ENCODE data around the gene MCCC1. TPM values are rescaled to one million over a fixed set of nuclear protein-coding genes. Genes with fewer than 3 reads are reported as not detected.

Gene MCCC1
- total and polyA plus RNA-seq, 2 of the 13 experiments (the other 11 are each of a cell fraction or from before 2014, with no cell fraction given): 11.7 to 30.1 TPM

- 0 out of 5 replicates have a peak, but pooled peaks cover 0 to 5% of the 10 kb centered on the region in 2 experiments for H3K27me3 ChIP-seq (ENCODE audit: control insufficient read depth in 1 of 2, insufficient read depth in 2 of 2, low read length in 2 of 2)
- H2AFZ ChIP-seq (ENCODE audit: low read length): no peak overlapping the region
- 14% methylated on average over 4 of the region's 4 CpGs for WGBS (ENCODE audit: low lambda C conversion rate)
- ChIA-PET CTCF (ENCODE audit: low intra/inter-chr PET ratio, low total read pairs) (no interaction called here), POLR2A (no interaction called here)
- H3K79me2 ChIP-seq (ENCODE audit: insufficient read depth, low read length): no peaks in the 10 kb centered on the region
- H3K9ac ChIP-seq (ENCODE audit: insufficient read depth, low read depth, low read length): no peak overlapping the region
- no peaks in the 10 kb centered on the region for H3K9me3 ChIP-seq (ENCODE audit: low read length)
- DNase-seq (ENCODE audit: low spot score) (no peak), ATAC-seq (no peak), FAIRE-seq (no peak)
- H3K36me3 ChIP-seq (replicated peaks in 1 of 2; ENCODE audit: control insufficient read depth in 1 of 2, insufficient read depth in 2 of 2, low read length in 2 of 2): no peaks in the 10 kb centered on the region
- in situ Hi-C loops (cut with HindIII; ENCODE audit: extremely low pct_ligation_motif_present, low pct_unique_long_range_greater_than_20kb) (no loop called here), intact Hi-C loops (cut with micrococcal nuclease; ENCODE audit: unreplicated experiment) (no loop called here)
- H4K20me1 ChIP-seq (ENCODE audit: insufficient read depth, low read length): no peaks in the 10 kb centered on the region
- H3K27ac ChIP-seq (ENCODE audit: extremely low read length, insufficient read depth, low read length): no peak overlapping the region
- BruUV-seq (replicated peaks): no TSS peak
- no peak overlapping the region for H3K4me3 ChIP-seq (replicated peaks in 1 of 3; ENCODE audit: insufficient read depth in 1 of 3, low read depth in 2 of 3, low read length in 3 of 3)
- no peak overlapping the region for H3K4me2 ChIP-seq (ENCODE audit: low read depth, low read length)
- TF ChIP-seq GRHL1 (CRISPR knock-in tag; conservative IDR thresholded peaks at IDR 0.05): no peak
- TF ChIP-seq ZBTB20 (CRISPR knock-in tag; IDR thresholded peaks at IDR 0.05; ENCODE audit: borderline replicate concordance, low read depth): no peak
- no peak for TF ChIP-seq RBM22 (optimal IDR thresholded peaks at IDR 0.05; ENCODE audit: low read length)
- TF ChIP-seq FOXC1 (CRISPR knock-in tag; IDR thresholded peaks at IDR 0.05; ENCODE audit: borderline replicate concordance): no peak
- TF ChIP-seq ZNF790 (CRISPR knock-in tag; IDR thresholded peaks at IDR 0.05; ENCODE audit: borderline replicate concordance): no peak
- no peak for TF ChIP-seq AGO2 (optimal IDR thresholded peaks at IDR 0.05; ENCODE audit: low read depth, low read length)
- TF ChIP-seq NRL (CRISPR knock-in tag; IDR thresholded peaks at IDR 0.05; ENCODE audit: borderline replicate concordance): no peak
- no peak for TF ChIP-seq ZNF350 (CRISPR knock-in tag; IDR thresholded peaks at IDR 0.05; ENCODE audit: borderline replicate concordance, low read depth)
- TF ChIP-seq ISX (CRISPR knock-in tag; conservative IDR thresholded peaks at IDR 0.05): no peak
- no peak for TF ChIP-seq ZNF737 (CRISPR knock-in tag; IDR thresholded peaks at IDR 0.05; ENCODE audit: borderline replicate concordance)
- TF ChIP-seq CEBPB (IDR thresholded peaks at IDR 0.05; ENCODE audit: borderline replicate concordance, low read depth, low read length): no peak
- TF ChIP-seq ZEB1 (IDR thresholded peaks at IDR 0.05; ENCODE audit: insufficient replicate concordance, low read depth): no peak
- TF ChIP-seq ZNF740 (CRISPR knock-in tag; IDR thresholded peaks at IDR 0.05): no peak
- no peak for TF ChIP-seq RARG (CRISPR knock-in tag; IDR thresholded peaks at IDR 0.05; ENCODE audit: low read depth)
- TF ChIP-seq ZNF251 (CRISPR knock-in tag; IDR thresholded peaks at IDR 0.05): no peak
- no peak for TF ChIP-seq TAF1 (CRISPR knock-in tag; IDR thresholded peaks at IDR 0.05)
- TF ChIP-seq ZBTB43 (CRISPR knock-in tag; conservative IDR thresholded peaks at IDR 0.05): no peak
- TF ChIP-seq CEBPG (CRISPR knock-in tag; IDR thresholded peaks at IDR 0.05): no peak
- no peaks in the 10 kb centered on the region for H3K4me1 ChIP-seq (ENCODE audit: insufficient read depth, low read length)
Measured at GRCh38 chr3:183148056-183148455, 48.8 kb upstream of the MCCC1 start.

All from HepG2 (cell line).